Testis (tissue), 3 donors: ENCODE results near the gene MROH8. TPM values are rescaled to one million over a fixed set of nuclear protein-coding genes. Genes with fewer than 3 reads are reported as not detected.

ENCODE experiments used
- DNase-seq: peaks from one replicate; pipeline ENCODE4 v3.0.0-alpha.2; 2019
- H3K27ac ChIP-seq, 2 donors: fragments of 200-600 bp; sonication (generic); one replicate each; pipeline ENCODE4 v1.5.1; 2019
- H3K27me3 ChIP-seq: fragments of 200-600 bp; sonication (generic); one replicate; pipeline ENCODE4 v1.5.1; 2019
- H3K36me3 ChIP-seq: fragments of 200-600 bp; sonication (generic); one replicate; pipeline ENCODE4 v1.5.1; 2017; ENCODE audit warnings: low read depth; ENCODE audit errors: missing control alignments
- H3K4me1 ChIP-seq: fragments of 200-600 bp; sonication (generic); one replicate; pipeline ENCODE4 v1.5.1; 2019
- H3K4me3 ChIP-seq, 2 donors: fragments of 200-600 bp; sonication (generic); one replicate each; pipeline ENCODE4 v1.5.1; 2017 to 2019
- H3K9me3 ChIP-seq: fragments of 200-600 bp; sonication (generic); one replicate; pipeline ENCODE4 v1.5.1; 2017
- CTCF ChIP-seq, 3 experiments: fragments of 450-650 bp in 2 of 3; fragments of 200-600 bp in 1 of 3; sonication (generic) in 1 of 3; IDR thresholded peaks; one replicate each; pipeline ENCODE4 v1.5.1; 2016 to 2019; ENCODE audit warnings: antibody characterized with exemption in 3 of 3, mild to moderate bottlenecking in 2 of 3, moderate library complexity in 1 of 3
- POLR2A ChIP-seq: fragments of 450-650 bp; IDR thresholded peaks from one replicate; pipeline ENCODE4 v1.6.1; 2017; ENCODE audit warnings: antibody characterized with exemption, mild to moderate bottlenecking, moderate library complexity
- WGBS, 2 donors: methylation state at CpG; one replicate each; pipeline ENCODE4 v1.1.5; 2018; 5-methylcytosine and 5-hydroxymethylcytosine counted together
- intact Hi-C: fragments of 100-400 bp; cut with DNase I; formaldehyde crosslinking; loops from one replicate; pipeline ENCODE4 v1.15.1; 2023; ENCODE audit warnings: low total_unique reads
- polyA plus RNA-seq: library from polyadenylated mRNA; stranded (reverse); fragments of 350-450 nt; fragmentation: Illumina TruSeq; extraction: RNeasy Lipid Tissue Mini Kit (QIAGEN cat#74804); gene quantifications from one replicate; pipeline ENCODE4 v1.2.3, GENCODE V29; 2014; ENCODE audit warnings: low read depth, low replicate concordance; ENCODE audit not compliant: insufficient read depth
- total RNA-seq, 2 donors: library from RNA; depleted of rRNA; stranded (reverse); fragments of >200 nt; gene quantifications; one replicate each; pipeline ENCODE4 v1.2.3, GENCODE V29; 2016

Gene MROH8
- total and polyA plus RNA-seq, 3 donors from 2014 or later: 36.6 to 93.8 (median 43.5) TPM

DNA sequence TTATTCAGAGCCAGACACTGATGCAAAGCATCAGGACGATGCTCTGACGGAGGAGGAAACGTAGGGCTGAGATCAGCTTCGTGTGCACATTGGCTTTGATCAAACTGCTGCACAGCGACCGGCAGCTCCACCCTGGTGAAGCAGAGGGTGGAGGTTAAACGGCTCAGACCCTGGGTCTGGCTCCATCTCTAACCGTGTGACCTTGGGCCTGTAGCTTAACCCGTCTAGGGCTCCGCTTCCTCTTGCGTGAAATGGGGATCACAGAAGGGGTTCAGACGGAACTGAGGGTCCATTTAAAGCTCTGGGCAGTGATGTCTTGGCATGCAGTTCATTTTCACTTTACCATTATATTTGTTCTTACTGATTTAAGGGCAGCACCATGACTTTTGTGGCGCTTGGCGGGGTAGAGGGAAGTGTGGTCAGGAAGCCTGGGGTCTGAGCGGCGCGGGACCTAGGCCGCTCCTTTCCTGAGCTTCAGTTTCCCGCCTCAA is 84.2 kb downstream of the MROH8 start:
- DNase-seq: no peak
- peak overlapping the region; percentile 83 to 86 for H3K27ac ChIP-seq
- H3K4me1 ChIP-seq: peaks cover 7% of the 10 kb centered on the region
- no peak for TF ChIP-seq CTCF (IDR thresholded peaks at IDR 0.05)
- TF ChIP-seq POLR2A: no peak
- H3K4me3 ChIP-seq: peak overlapping the region; percentile 83 to 92
- no peaks in the 10 kb centered on the region for H3K36me3 ChIP-seq
- H3K27me3 ChIP-seq: no peaks in the 10 kb centered on the region
- 1 to 2% methylated on average over 19 of the region's 19 CpGs for WGBS, 2 donors
- intact Hi-C loops: no loop called here
- H3K9me3 ChIP-seq: no peaks in the 10 kb centered on the region

DNA sequence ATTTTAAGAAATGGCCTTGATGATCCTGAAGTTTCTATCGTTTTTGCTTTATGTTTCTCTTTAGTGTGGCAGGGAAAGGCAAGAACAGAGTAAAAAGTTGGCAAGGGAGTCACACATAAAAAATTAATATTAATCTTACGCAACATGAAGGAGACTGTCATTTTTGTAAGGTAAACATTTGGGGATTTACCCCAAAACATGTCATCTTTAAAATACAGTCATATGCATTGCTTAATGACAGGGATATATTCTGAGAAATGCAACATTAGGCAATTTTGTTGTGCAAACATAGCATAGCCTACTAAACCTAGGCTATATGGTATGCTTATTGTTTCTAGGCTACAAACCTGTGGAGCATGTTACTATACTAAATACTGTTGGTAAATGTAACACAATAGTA is 88.9 kb downstream of the MROH8 start:
- Histone ChIP-seq H3K27ac (no peak overlapping the region), H3K36me3 (no peaks in the 10 kb centered on the region), H3K4me1 (peaks cover 7% of the 10 kb centered on the region), H3K27me3 (no peaks in the 10 kb centered on the region), H3K9me3 (no peaks in the 10 kb centered on the region), H3K4me3 (no peak overlapping the region)
- no peak for DNase-seq
- TF ChIP-seq CTCF (IDR thresholded peaks at IDR 0.05): no peak
- no peak for TF ChIP-seq POLR2A
- intact Hi-C loops: no loop called here
- 75 to 81% methylated on average over 2 of the region's 2 CpGs for WGBS, 2 donors

- Histone ChIP-seq H3K36me3 (no peaks in the 10 kb centered on the region), H3K4me3 (no peak overlapping the region), H3K27ac (no peak overlapping the region), H3K27me3 (no peaks in the 10 kb centered on the region), H3K9me3 (no peaks in the 10 kb centered on the region), H3K4me1 (no peaks in the 10 kb centered on the region)
- TF ChIP-seq POLR2A (no peak), CTCF (IDR thresholded peaks at IDR 0.05) (peak in 1 of 3 experiments; percentile 27)
- WGBS, 2 donors: 82 to 96% methylated on average over 4 to 5 of the region's 5 CpGs
- intact Hi-C loops: no loop called here
- peak; percentile 23 for DNase-seq
Observed at GRCh38 chr20:37081717-37082289, 97.5 kb downstream of the MROH8 start.

DNA sequence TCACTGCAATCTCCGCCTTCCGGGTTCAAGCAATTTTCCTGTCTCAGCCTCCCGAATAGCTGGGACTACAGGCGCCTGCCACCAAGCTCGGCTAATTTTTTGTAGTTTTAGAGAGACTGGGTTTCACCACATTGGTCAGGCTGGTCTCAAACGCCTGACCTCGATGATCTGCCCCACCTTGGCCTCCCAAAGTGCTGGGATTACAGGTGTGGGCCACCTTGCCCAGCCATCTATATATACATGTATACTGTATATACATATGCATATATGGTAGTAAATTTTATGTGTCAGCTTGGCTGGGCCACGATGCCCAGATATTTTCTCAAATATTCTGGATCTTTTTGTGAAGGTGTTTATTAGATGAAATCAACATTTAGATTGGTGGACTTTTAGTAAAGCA is 102.3 kb downstream of the MROH8 start:
- intact Hi-C loops: no loop called here
- Histone ChIP-seq H3K9me3 (no peaks in the 10 kb centered on the region), H3K4me3 (no peak overlapping the region), H3K4me1 (no peaks in the 10 kb centered on the region), H3K36me3 (no peaks in the 10 kb centered on the region), H3K27ac (no peak overlapping the region), H3K27me3 (no peaks in the 10 kb centered on the region)
- DNase-seq: no peak
- TF ChIP-seq POLR2A (no peak), CTCF (IDR thresholded peaks at IDR 0.05) (no peak)
- 95 to 96% methylated on average over 8 of the region's 8 CpGs for WGBS, 2 donors
